NCI-H1436 treated with DMSO at 0.1 percent for 48 hours (cell line): ENCODE measurements around the gene CT45A10.
"Not testable (repeated sequence)": the region's sequence is repeated elsewhere in the genome, so short reads cannot be mapped to it uniquely, and the experiment has no call there.

ENCODE experiments used
- DNase-seq: peaks from one replicate; lab custom pipeline; 2025; lab: John Stamatoyannopoulos, UW

The CT45A10 gene

GRCh38 chrX:135893294-135893817, at the start of gene CT45A10, which contains the start of gene SAGE1:
Gene CT45A10, minus strand, starts transcription at chrX:135893444. Its CDS starts 8,100 bp downstream, at chrX:135885344.
Gene SAGE1, plus strand, starts transcription at chrX:135893716. Its CDS starts 2,527 bp downstream, at chrX:135896243.
- DNase-seq = no peak

- DNase-seq = no peak
Measured at GRCh38 chrX:135931644-135932487, 38.6 kb upstream of the CT45A10 start.

- no peak for DNase-seq
Measured at GRCh38 chrX:135927897-135928296, 34.7 kb upstream of the CT45A10 start.

- no peak for DNase-seq
Measured at GRCh38 chrX:135923353-135923752, 30.1 kb upstream of the CT45A10 start.

GRCh38 chrX:135920516-135920915, 27.3 kb upstream of the CT45A10 start:
- DNase-seq = not testable (repeated sequence)

GRCh38 chrX:135914404-135914803, 21.2 kb upstream of the CT45A10 start:
- no peak for DNase-seq

- DNase-seq = no peak
Measured at GRCh38 chrX:135910251-135910650, 17.0 kb upstream of the CT45A10 start.

- no peak for DNase-seq
Measured at GRCh38 chrX:135892781-135893180, 463 bp downstream of the CT45A10 start.

- no peak for DNase-seq
Measured at GRCh38 chrX:135890087-135890585, 3.1 kb downstream of the CT45A10 start.

GRCh38 chrX:135888976-135889375, 4.3 kb downstream of the CT45A10 start:
- not testable (repeated sequence) for DNase-seq

- not testable (repeated sequence) for DNase-seq
Measured at GRCh38 chrX:135888230-135888629, 5.0 kb downstream of the CT45A10 start.

GRCh38 chrX:135882741-135883140, 10.5 kb downstream of the CT45A10 start:
- DNase-seq = not testable (repeated sequence)

GRCh38 chrX:135871712-135872111, 21.5 kb downstream of the CT45A10 start, which contains the start of gene CT45A9:
Gene CT45A9, minus strand, starts transcription at chrX:135871812. Its CDS starts 3,751 bp downstream, at chrX:135868061.
- DNase-seq = not testable (repeated sequence)

GRCh38 chrX:135854438-135854837, 38.8 kb downstream of the CT45A10 start, which contains the start of gene CT45A8:
Gene CT45A8, minus strand, starts transcription at chrX:135854538. Its CDS starts 3,755 bp downstream, at chrX:135850783.
- DNase-seq = not testable (repeated sequence)

- not testable (repeated sequence) for DNase-seq
Measured at GRCh38 chrX:135837180-135837579, 56.1 kb downstream of the CT45A10 start, which contains the start of gene CT45A7. Gene CT45A7, minus strand, starts transcription at chrX:135837280. Its CDS starts 3,747 bp downstream, at chrX:135833533.
